Muscle of back (tissue), 11 donors: ENCODE data around the gene DNAJC1. TPM values are rescaled to one million over a fixed set of nuclear protein-coding genes. Genes with fewer than 3 reads are reported as not detected.

Experiments
- DNase-seq, 3 donors: peaks; one replicate each; pipeline versions ENCODE4 v3.0.0 to v3.0.0-alpha.2; 2013
- polyA plus RNA-seq, 10 donors: library from polyadenylated mRNA; unstranded; fragments of 120-200 nt; gene quantifications; one replicate each; pipeline ENCODE4 v1.2.1, GENCODE V29; 2013; ENCODE audit not compliant: insufficient read length in 10 of 10

The DNAJC1 gene
- polyA plus RNA-seq, 10 donors: 11.0 to 19.7 (median 12.7) TPM

- DNase-seq: no peak
Measured at GRCh38 chr10:21769041-21769440, 234.5 kb downstream of the DNAJC1 start.

- DNase-seq: no peak
Measured at GRCh38 chr10:21764466-21765189, 238.9 kb downstream of the DNAJC1 start.

GRCh38 chr10:21760332-21760731 is 243.2 kb downstream of the DNAJC1 start:
- DNase-seq: no peak

GRCh38 chr10:21759232-21759631 is 244.3 kb downstream of the DNAJC1 start:
- no peak for DNase-seq

- no peak for DNase-seq
Measured at GRCh38 chr10:21758696-21759095, 244.8 kb downstream of the DNAJC1 start.

- DNase-seq: no peak
Measured at GRCh38 chr10:21758239-21758638, 245.3 kb downstream of the DNAJC1 start.

- peak in 2 of 3 donors; percentile 27 to 70 for DNase-seq
Measured at GRCh38 chr10:21757185-21757901, 246.2 kb downstream of the DNAJC1 start.

- no peak for DNase-seq
Measured at GRCh38 chr10:21756707-21757106, 246.8 kb downstream of the DNAJC1 start.

- no peak for DNase-seq
Measured at GRCh38 chr10:21754410-21755011, 249.0 kb downstream of the DNAJC1 start.

- DNase-seq: no peak
Measured at GRCh38 chr10:21753497-21754270, 249.8 kb downstream of the DNAJC1 start.

GRCh38 chr10:21751341-21752310 is 251.9 kb downstream of the DNAJC1 start:
- no peak for DNase-seq

GRCh38 chr10:21750424-21750823 is 253.1 kb downstream of the DNAJC1 start:
- no peak for DNase-seq

- DNase-seq: no peak
Measured at GRCh38 chr10:21749788-21750187, 253.7 kb downstream of the DNAJC1 start.

GRCh38 chr10:21747809-21748208 is 255.7 kb downstream of the DNAJC1 start:
- no peak for DNase-seq

- no peak for DNase-seq
Measured at GRCh38 chr10:21746118-21746517, 257.4 kb downstream of the DNAJC1 start.

GRCh38 chr10:21744223-21744622 is 259.3 kb downstream of the DNAJC1 start:
- DNase-seq: no peak

GRCh38 chr10:21742740-21743412 is 260.7 kb downstream of the DNAJC1 start:
- no peak for DNase-seq

- DNase-seq: no peak
Measured at GRCh38 chr10:21740989-21741388, 262.5 kb downstream of the DNAJC1 start.

- no peak for DNase-seq
Measured at GRCh38 chr10:21737106-21737505, 266.4 kb downstream of the DNAJC1 start.

GRCh38 chr10:21733710-21734109 is 269.8 kb downstream of the DNAJC1 start:
- no peak for DNase-seq
